ENCODE measurements around the gene MFAP1.

MFAP1 gene

DNA sequence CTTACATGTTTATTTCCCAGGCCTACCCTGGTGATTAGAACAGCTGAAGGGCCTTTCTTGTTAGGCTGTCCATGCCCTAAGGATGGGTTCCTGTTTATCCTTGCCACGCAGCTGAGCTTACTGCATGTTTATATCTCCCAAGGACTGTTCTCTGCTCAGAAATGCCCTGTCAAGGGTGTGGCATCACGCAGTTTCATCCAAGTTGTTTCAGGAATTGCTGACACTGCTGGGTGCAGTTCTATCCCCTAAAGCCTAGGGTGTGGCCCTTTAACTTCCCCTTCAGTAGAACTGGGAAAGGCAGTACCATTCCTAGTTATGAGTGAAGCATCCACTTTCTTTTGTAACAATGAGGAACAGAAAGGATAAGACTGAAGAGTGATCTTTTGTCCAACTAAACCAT is 52.7 kb downstream of the MFAP1 start:
- no peak for TF ChIP-seq CTCF (IDR thresholded peaks at IDR 0.05; ENCODE audit: insufficient read depth, missing control alignments)
- FAIRE-seq (no peak), DNase-seq (ENCODE audit: insufficient read length, low spot score) (no peak)

DNA sequence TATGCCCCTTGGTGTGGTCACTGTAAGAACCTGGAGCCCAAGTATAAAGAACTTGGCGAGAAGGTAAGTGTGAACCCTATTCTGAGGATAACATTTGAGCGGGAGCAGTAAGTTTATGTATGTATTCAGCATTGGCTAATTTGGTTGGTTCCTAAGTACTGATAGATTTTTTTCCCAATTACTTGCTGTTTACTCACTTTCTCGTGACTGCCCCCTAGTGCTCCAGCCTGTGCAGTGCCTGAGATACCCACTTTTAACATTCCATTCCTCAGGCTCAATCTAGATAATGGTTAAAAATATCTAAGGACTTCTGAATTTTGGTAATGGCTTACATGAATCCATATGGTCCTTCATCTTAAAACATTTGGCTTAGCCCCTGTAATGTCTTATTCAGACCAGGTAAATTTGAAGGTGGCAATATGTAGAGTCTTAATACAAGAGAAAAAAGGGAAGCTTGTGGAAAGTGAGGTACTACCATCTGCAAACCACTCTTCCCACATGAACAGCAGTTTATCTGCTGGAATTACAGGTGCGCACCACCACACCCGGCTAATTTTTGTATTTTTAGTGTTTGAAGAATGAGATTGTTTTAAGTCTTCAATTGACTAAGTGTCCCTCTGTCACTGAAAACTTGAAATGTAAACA is 54.8 kb downstream of the MFAP1 start:
- FAIRE-seq = peak; percentile 74
- no peak for DNase-seq (ENCODE audit: insufficient read length, low spot score)
- TF ChIP-seq CTCF (IDR thresholded peaks at IDR 0.05; ENCODE audit: insufficient read depth, missing control alignments) = peak; percentile 88

- FAIRE-seq = no peak
- no peak for TF ChIP-seq CTCF (IDR thresholded peaks at IDR 0.05; ENCODE audit: insufficient read depth, missing control alignments)
- DNase-seq (ENCODE audit: insufficient read length, low spot score) = no peak
These were observed 60.6 kb downstream of the MFAP1 start for GRCh38 chr15:43763819-43764446.

GRCh38 chr15:43762824-43763223 is 61.7 kb downstream of the MFAP1 start:
- no peak for DNase-seq (ENCODE audit: insufficient read length, low spot score)
- TF ChIP-seq CTCF (IDR thresholded peaks at IDR 0.05; ENCODE audit: insufficient read depth, missing control alignments) = no peak
- FAIRE-seq = no peak

Measured in D721Med (cell line).